Activated naive CD4-positive, alpha-beta T cell treated with anti-CD3 and anti-CD28 coated beads, Interleukin-2, amount 50 U/mL, for 24 hours (primary cell): ENCODE results near the gene SCNN1G.
A peak's percentile ranks its signal among the peaks of the same experiment; 100 is the strongest.

ENCODE experiments used
- H3K27ac Mint-ChIP-seq: one replicate; pipeline ENCODE4 v1.8.0; 2021; ENCODE audit warnings: mild to moderate bottlenecking, mixed read lengths
- H3K27me3 Mint-ChIP-seq: one replicate; pipeline ENCODE4 v1.8.0; 2021; ENCODE audit warnings: mixed read lengths
- H3K36me3 Mint-ChIP-seq: one replicate; pipeline ENCODE4 v1.8.0; 2021; ENCODE audit warnings: mixed read lengths
- H3K4me1 Mint-ChIP-seq: one replicate; pipeline ENCODE4 v1.8.0; 2021; ENCODE audit warnings: mixed read lengths
- H3K4me3 Mint-ChIP-seq: one replicate; pipeline ENCODE4 v1.8.0; 2021; ENCODE audit warnings: mild to moderate bottlenecking, mixed read lengths
- H3K9me3 Mint-ChIP-seq: one replicate; pipeline ENCODE4 v1.8.0; 2021; ENCODE audit warnings: mixed read lengths

SCNN1G gene

DNA sequence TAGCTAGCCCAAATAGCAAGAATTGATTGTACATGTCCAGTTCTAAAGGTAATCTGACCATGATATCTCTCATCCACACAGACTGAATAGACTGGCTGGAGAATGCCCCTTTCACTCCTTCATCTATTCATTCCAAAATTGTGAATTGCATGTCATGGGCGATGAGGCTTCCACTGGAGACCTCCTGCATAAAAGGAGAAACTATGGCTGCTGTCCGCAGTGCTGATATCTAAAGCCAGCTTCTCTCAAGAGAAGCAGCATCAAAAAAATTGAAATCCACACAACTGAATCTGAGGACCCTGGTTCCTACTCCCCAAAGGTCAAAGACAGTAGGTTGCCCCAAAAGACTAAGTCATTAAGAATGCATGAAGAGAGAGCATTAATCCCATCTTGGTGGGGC is 7.9 kb upstream of the SCNN1G start:
- no peaks in the 10 kb centered on the region for H3K9me3 Mint-ChIP-seq
- H3K36me3 Mint-ChIP-seq, result no peaks in the 10 kb centered on the region
- H3K27ac Mint-ChIP-seq, result no peak overlapping the region
- H3K27me3 Mint-ChIP-seq, result peaks cover 41% of the 10 kb centered on the region
- H3K4me3 Mint-ChIP-seq, result no peak overlapping the region
- no peaks in the 10 kb centered on the region for H3K4me1 Mint-ChIP-seq

GRCh38 chr16:23175651-23176050 is 6.9 kb upstream of the SCNN1G start:
- H3K9me3 Mint-ChIP-seq, result no peaks in the 10 kb centered on the region
- no peak overlapping the region for H3K27ac Mint-ChIP-seq
- H3K4me3 Mint-ChIP-seq, result no peak overlapping the region
- no peaks in the 10 kb centered on the region for H3K4me1 Mint-ChIP-seq
- no peaks in the 10 kb centered on the region for H3K36me3 Mint-ChIP-seq
- H3K27me3 Mint-ChIP-seq, result peaks cover 40% of the 10 kb centered on the region

- peak overlapping the region; percentile 77 for H3K27ac Mint-ChIP-seq
- H3K27me3 Mint-ChIP-seq, result peaks cover 45% of the 10 kb centered on the region
- H3K9me3 Mint-ChIP-seq, result no peaks in the 10 kb centered on the region
- H3K4me3 Mint-ChIP-seq, result peak overlapping the region; percentile 23
- H3K36me3 Mint-ChIP-seq, result no peaks in the 10 kb centered on the region
- H3K4me1 Mint-ChIP-seq, result peaks cover 12% of the 10 kb centered on the region
Observed at GRCh38 chr16:23181506-23181905, 1.0 kb upstream of the SCNN1G start.

- peak overlapping the region; percentile 65 for H3K4me3 Mint-ChIP-seq
- H3K27me3 Mint-ChIP-seq, result peaks cover 42% of the 10 kb centered on the region
- H3K36me3 Mint-ChIP-seq, result no peaks in the 10 kb centered on the region
- H3K4me1 Mint-ChIP-seq, result peaks cover 12% of the 10 kb centered on the region
- no peak overlapping the region for H3K27ac Mint-ChIP-seq
- H3K9me3 Mint-ChIP-seq, result no peaks in the 10 kb centered on the region
Observed at GRCh38 chr16:23182206-23182678, 303 bp upstream of the SCNN1G start.

DNA sequence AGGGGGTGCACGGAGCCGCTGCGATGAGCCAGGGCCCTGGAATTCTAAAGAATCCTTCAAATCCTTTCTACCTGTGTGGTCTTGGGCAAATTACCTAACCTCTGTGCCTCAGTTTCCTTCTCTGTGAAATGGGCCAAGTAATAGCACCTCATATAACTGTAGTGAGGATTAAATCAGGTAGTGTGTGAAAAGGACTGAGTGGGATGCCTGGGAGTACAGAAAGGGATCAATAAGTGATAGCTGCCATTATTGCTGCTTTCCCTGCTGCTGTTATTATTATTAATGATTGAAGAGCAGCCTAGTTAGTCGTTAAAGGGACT is 958 bp downstream of the SCNN1G start:
- H3K4me3 Mint-ChIP-seq, result no peak overlapping the region
- H3K36me3 Mint-ChIP-seq, result no peaks in the 10 kb centered on the region
- peaks cover 12% of the 10 kb centered on the region for H3K4me1 Mint-ChIP-seq
- H3K9me3 Mint-ChIP-seq, result no peaks in the 10 kb centered on the region
- H3K27me3 Mint-ChIP-seq, result peaks cover 42% of the 10 kb centered on the region
- H3K27ac Mint-ChIP-seq, result no peak overlapping the region

- no peaks in the 10 kb centered on the region for H3K36me3 Mint-ChIP-seq
- peaks cover 12% of the 10 kb centered on the region for H3K4me1 Mint-ChIP-seq
- no peak overlapping the region for H3K27ac Mint-ChIP-seq
- H3K9me3 Mint-ChIP-seq, result no peaks in the 10 kb centered on the region
- no peak overlapping the region for H3K4me3 Mint-ChIP-seq
- H3K27me3 Mint-ChIP-seq, result peaks cover 36% of the 10 kb centered on the region
Observed at GRCh38 chr16:23185656-23186055, 3.1 kb downstream of the SCNN1G start.

DNA sequence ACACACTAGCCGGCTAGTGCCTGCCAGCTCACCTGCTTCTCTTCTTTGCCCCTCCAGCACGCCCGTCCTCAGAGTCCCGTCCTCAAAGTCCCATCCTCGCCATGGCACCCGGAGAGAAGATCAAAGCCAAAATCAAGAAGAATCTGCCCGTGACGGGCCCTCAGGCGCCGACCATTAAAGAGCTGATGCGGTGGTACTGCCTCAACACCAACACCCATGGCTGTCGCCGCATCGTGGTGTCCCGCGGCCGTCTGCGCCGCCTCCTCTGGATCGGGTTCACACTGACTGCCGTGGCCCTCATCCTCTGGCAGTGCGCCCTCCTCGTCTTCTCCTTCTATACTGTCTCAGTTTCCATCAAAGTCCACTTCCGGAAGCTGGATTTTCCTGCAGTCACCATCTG is 3.6 kb downstream of the SCNN1G start:
- H3K36me3 Mint-ChIP-seq, result no peaks in the 10 kb centered on the region
- peaks cover 12% of the 10 kb centered on the region for H3K4me1 Mint-ChIP-seq
- peaks cover 34% of the 10 kb centered on the region for H3K27me3 Mint-ChIP-seq
- H3K9me3 Mint-ChIP-seq, result no peaks in the 10 kb centered on the region
- no peak overlapping the region for H3K4me3 Mint-ChIP-seq
- no peak overlapping the region for H3K27ac Mint-ChIP-seq

DNA sequence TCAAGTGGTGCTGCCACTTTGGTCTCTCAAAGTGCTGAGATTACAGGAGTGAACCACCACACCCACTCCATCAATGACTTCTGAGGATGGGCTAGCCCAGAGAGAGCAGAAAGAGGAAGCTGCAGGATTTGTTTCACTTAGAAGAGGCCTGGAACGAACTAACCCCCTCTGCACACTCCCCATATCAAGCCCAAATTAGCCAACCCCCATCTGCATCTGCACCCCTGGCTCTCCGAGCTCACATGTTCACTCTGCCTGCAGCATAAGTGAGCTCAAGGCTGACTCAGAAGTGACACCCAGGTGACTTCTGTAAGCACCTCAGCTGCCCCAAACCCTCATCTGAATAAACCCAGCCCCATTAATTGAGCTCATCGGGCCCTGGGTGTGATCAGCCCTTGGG is 4.8 kb downstream of the SCNN1G start:
- H3K27me3 Mint-ChIP-seq, result peaks cover 25% of the 10 kb centered on the region

DNA sequence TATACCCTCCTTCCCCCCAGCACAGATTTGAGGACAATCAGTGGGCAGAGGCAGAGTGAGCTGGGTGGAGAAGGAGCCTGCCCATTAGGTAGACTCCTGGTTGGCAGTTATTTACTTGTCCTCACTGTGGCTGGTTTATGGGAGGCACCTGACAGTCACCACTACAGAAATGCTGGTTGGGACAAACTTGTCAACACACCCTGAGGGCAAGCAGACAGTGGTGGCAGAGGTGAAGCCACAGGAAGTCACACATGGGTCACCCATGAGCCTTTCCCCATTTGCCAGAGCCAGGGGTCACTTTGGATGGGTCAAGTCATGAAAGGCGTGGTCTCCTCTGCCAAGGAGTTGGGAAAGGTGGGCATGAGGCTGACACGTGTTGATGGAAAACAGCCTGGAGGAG is 6.4 kb downstream of the SCNN1G start:
- Mint-ChIP-seq H3K27me3 (peaks cover 24% of the 10 kb centered on the region), H3K4me3 (no peak overlapping the region), H3K4me1 (no peaks in the 10 kb centered on the region), H3K27ac (no peak overlapping the region), H3K9me3 (no peaks in the 10 kb centered on the region), H3K36me3 (no peaks in the 10 kb centered on the region)

More for the DNA sequence above, 4.8 kb downstream of the SCNN1G start:
- no peak overlapping the region for H3K27ac Mint-ChIP-seq
- no peaks in the 10 kb centered on the region for H3K36me3 Mint-ChIP-seq
- peaks cover under 1% of the 10 kb centered on the region for H3K4me1 Mint-ChIP-seq
- H3K4me3 Mint-ChIP-seq, result no peak overlapping the region
- H3K9me3 Mint-ChIP-seq, result no peaks in the 10 kb centered on the region

DNA sequence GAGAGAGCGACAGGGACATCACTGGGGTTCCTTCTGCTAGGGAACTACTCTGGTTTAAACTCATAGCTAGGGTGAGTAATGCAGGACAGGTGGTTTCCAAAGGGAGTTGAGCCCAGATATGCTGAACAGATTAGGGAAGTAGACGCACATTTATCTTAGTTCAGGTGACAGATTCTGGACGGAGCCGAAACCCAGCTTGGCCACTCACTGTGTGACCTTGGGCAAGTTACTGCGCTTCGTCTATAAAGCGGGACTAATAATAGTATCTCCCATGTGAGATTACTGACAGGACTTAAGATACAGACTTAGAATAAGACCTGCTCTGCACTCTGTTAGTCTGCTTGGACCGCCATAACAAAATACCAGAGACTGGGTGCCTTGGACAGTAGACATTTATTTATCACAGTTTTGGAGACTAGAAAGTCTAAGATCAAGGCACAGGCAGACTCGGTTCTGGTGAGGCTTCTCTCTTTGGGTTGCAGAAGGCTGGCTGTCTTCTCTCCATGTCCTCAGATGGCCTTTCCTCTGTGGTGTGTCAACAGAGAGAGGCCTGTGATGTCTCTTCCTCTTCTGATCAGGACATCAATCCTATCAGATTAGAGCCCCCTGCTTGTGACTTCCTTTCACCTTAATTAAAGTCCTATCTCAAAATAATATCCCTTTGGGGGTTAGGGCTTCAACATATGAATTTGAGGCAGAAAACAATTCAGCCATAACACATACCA is 12.1 kb downstream of the SCNN1G start:
- Mint-ChIP-seq H3K4me3 (no peak overlapping the region), H3K27ac (no peak overlapping the region), H3K4me1 (no peaks in the 10 kb centered on the region), H3K27me3 (peaks cover 9% of the 10 kb centered on the region), H3K36me3 (no peaks in the 10 kb centered on the region), H3K9me3 (no peaks in the 10 kb centered on the region)

GRCh38 chr16:23195366-23195978 is 12.9 kb downstream of the SCNN1G start:
- no peaks in the 10 kb centered on the region for H3K9me3 Mint-ChIP-seq
- H3K4me1 Mint-ChIP-seq, result no peaks in the 10 kb centered on the region
- H3K4me3 Mint-ChIP-seq, result no peak overlapping the region
- H3K27me3 Mint-ChIP-seq, result peaks cover 9% of the 10 kb centered on the region
- no peak overlapping the region for H3K27ac Mint-ChIP-seq
- H3K36me3 Mint-ChIP-seq, result no peaks in the 10 kb centered on the region

GRCh38 chr16:23196539-23196938 is 14.0 kb downstream of the SCNN1G start:
- H3K9me3 Mint-ChIP-seq, result no peaks in the 10 kb centered on the region
- no peaks in the 10 kb centered on the region for H3K4me1 Mint-ChIP-seq
- H3K4me3 Mint-ChIP-seq, result no peak overlapping the region
- peaks cover 11% of the 10 kb centered on the region for H3K27me3 Mint-ChIP-seq
- no peaks in the 10 kb centered on the region for H3K36me3 Mint-ChIP-seq
- no peak overlapping the region for H3K27ac Mint-ChIP-seq

- H3K4me1 Mint-ChIP-seq, result no peaks in the 10 kb centered on the region
- H3K27ac Mint-ChIP-seq, result no peak overlapping the region
- H3K27me3 Mint-ChIP-seq, result peaks cover 10% of the 10 kb centered on the region
- H3K4me3 Mint-ChIP-seq, result no peak overlapping the region
- no peaks in the 10 kb centered on the region for H3K9me3 Mint-ChIP-seq
- no peaks in the 10 kb centered on the region for H3K36me3 Mint-ChIP-seq
Observed at GRCh38 chr16:23202166-23202565, 19.6 kb downstream of the SCNN1G start.

DNA sequence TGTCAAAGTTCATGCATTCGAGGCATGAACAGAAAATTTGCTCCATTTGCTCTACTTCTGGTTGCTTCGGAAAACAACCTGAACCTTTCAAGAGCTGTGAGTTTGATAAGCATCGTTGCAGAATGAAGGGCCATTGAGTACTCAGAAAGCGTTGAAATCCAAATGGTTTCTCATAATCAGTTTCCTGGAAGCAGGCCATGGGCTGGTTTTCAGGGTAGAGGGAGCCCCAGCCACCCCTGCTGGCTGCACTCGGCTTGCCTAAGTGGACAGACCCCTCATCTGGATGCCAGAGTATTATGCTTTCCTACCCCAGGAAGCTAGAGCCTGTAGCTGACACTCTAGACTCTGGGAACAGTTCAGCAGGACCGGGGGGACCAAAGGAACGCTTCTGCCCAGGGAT is 24.4 kb downstream of the SCNN1G start:
- Mint-ChIP-seq H3K4me3 (no peak overlapping the region), H3K36me3 (no peaks in the 10 kb centered on the region), H3K9me3 (no peaks in the 10 kb centered on the region), H3K27me3 (peaks cover 5% of the 10 kb centered on the region), H3K4me1 (no peaks in the 10 kb centered on the region), H3K27ac (no peak overlapping the region)

GRCh38 chr16:23207485-23207884 is 24.9 kb downstream of the SCNN1G start:
- no peak overlapping the region for H3K4me3 Mint-ChIP-seq
- H3K4me1 Mint-ChIP-seq, result no peaks in the 10 kb centered on the region
- H3K27me3 Mint-ChIP-seq, result peaks cover 4% of the 10 kb centered on the region
- H3K9me3 Mint-ChIP-seq, result no peaks in the 10 kb centered on the region
- H3K36me3 Mint-ChIP-seq, result no peaks in the 10 kb centered on the region
- no peak overlapping the region for H3K27ac Mint-ChIP-seq

GRCh38 chr16:23209606-23210005 is 27.1 kb downstream of the SCNN1G start:
- H3K27me3 Mint-ChIP-seq, result peaks cover 7% of the 10 kb centered on the region
- no peaks in the 10 kb centered on the region for H3K9me3 Mint-ChIP-seq
- H3K36me3 Mint-ChIP-seq, result no peaks in the 10 kb centered on the region
- no peak overlapping the region for H3K4me3 Mint-ChIP-seq
- no peak overlapping the region for H3K27ac Mint-ChIP-seq
- H3K4me1 Mint-ChIP-seq, result no peaks in the 10 kb centered on the region

GRCh38 chr16:23213831-23214230 is 31.3 kb downstream of the SCNN1G start:
- peaks cover 8% of the 10 kb centered on the region for H3K27me3 Mint-ChIP-seq
- H3K4me1 Mint-ChIP-seq, result no peaks in the 10 kb centered on the region
- no peak overlapping the region for H3K4me3 Mint-ChIP-seq
- H3K9me3 Mint-ChIP-seq, result no peaks in the 10 kb centered on the region
- no peaks in the 10 kb centered on the region for H3K36me3 Mint-ChIP-seq
- no peak overlapping the region for H3K27ac Mint-ChIP-seq
